Mammary epithelial cell (primary cell): ENCODE data around the gene KCNIP4.

Source experiments
- EZH2 ChIP-seq: IDR thresholded peaks from 2 replicates; pipeline ENCODE4 v1.6.1; 2012; ENCODE audit warnings: low read length, inconsistent platforms, borderline replicate concordance
- TF ChIP-seq, protein P1 (sequence below), 2 donors: IDR thresholded peaks in 1 of 2; conservative IDR thresholded peaks in 1 of 2; 2 replicates each; pipeline ENCODE4 v1.5.1; 2011 to 2012; ENCODE audit warnings: inconsistent platforms in 2 of 2, low read length in 2 of 2, mild to moderate bottlenecking in 2 of 2, control low read depth in 1 of 2, low read depth in 1 of 2; ENCODE audit not compliant: insufficient read depth in 1 of 2; ENCODE audit errors: extremely low read depth in 1 of 2

DNA sequence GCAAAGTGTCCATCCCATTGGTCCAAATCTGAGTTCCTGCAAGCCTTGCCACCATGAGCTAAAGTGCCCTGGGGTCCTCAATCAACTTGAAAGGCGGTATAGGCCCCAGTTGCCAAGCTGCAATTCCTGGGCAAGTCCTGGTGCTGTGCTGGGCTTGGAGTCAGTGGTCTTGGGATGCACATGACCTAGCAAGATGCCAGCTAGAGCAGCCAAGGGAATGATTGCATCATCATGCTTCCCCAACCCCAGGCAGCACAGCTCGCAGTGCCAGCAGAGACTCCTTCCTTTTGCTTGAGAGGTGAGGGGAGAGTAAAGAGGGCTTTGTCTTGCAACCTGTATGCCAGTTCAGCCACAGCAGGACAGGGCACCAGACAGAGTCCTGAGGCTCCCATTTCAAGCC lies 50.5 kb downstream of the KCNIP4 start:
- TF ChIP-seq, protein P1, sequence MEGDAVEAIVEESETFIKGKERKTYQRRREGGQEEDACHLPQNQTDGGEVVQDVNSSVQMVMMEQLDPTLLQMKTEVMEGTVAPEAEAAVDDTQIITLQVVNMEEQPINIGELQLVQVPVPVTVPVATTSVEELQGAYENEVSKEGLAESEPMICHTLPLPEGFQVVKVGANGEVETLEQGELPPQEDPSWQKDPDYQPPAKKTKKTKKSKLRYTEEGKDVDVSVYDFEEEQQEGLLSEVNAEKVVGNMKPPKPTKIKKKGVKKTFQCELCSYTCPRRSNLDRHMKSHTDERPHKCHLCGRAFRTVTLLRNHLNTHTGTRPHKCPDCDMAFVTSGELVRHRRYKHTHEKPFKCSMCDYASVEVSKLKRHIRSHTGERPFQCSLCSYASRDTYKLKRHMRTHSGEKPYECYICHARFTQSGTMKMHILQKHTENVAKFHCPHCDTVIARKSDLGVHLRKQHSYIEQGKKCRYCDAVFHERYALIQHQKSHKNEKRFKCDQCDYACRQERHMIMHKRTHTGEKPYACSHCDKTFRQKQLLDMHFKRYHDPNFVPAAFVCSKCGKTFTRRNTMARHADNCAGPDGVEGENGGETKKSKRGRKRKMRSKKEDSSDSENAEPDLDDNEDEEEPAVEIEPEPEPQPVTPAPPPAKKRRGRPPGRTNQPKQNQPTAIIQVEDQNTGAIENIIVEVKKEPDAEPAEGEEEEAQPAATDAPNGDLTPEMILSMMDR (conservative IDR thresholded peaks at IDR 0.05 in 1 of 2, IDR thresholded peaks at IDR 0.05 in 1 of 2; ENCODE audit: extremely low read depth in 1 of 2, insufficient read depth in 1 of 2, low read depth in 1 of 2, low read length in 2 of 2) = no peak
- TF ChIP-seq EZH2 = no peak
